Measurements from ENCODE around the gene CD6.
A peak's percentile ranks its signal among the peaks of the same experiment; 100 is the strongest.

CD6 gene

GRCh38 chr11:60928563-60929001, 42.9 kb upstream of the CD6 start:
- no CpG with 5 or more reads among the region's 20 CpGs for WGBS, 2 donors (ENCODE audit: extremely low coverage in 2 of 2, insufficient read length in 2 of 2, insufficient replicate concordance in 1 of 2)
- H3K36me3 ChIP-seq (replicated peaks in 1 of 2; ENCODE audit: control insufficient read depth in 2 of 2, insufficient read depth in 2 of 2, low read length in 2 of 2): peaks cover 51 to 74% of the 10 kb centered on the region in 2 donors
- H3K27me3 ChIP-seq (ENCODE audit: control insufficient read depth in 3 of 3, insufficient read depth in 3 of 3, low read depth in 1 of 3, low read length in 3 of 3): no peaks in the 10 kb centered on the region

GRCh38 chr11:60929764-60930163, 41.7 kb upstream of the CD6 start:
- no peak for DNase-seq (ENCODE audit: low spot score)
- Histone ChIP-seq H2BK15ac (ENCODE audit: low read length) (no peak overlapping the region), H3K4me2 (ENCODE audit: insufficient read depth, low read length, poor library complexity, severe bottlenecking) (no peak overlapping the region), H2BK120ac (ENCODE audit: low read depth, low read length) (no peak overlapping the region), H3K18ac (ENCODE audit: low read length) (no peak overlapping the region), H2AFZ (ENCODE audit: low read length) (no peak overlapping the region), H4K91ac (ENCODE audit: low read depth, low read length, poor library complexity) (no peak overlapping the region), H2AK5ac (ENCODE audit: low read depth, low read length) (no peak overlapping the region), H3K23ac (ENCODE audit: low read depth, low read length, poor library complexity) (no peak overlapping the region), H3K4me1 (ENCODE audit: control insufficient read depth in 2 of 2, insufficient read depth in 1 of 2, low read depth in 1 of 2, low read length in 2 of 2) (peaks cover 9 to 14% of the 10 kb centered on the region in 2 donors), H3K4ac (ENCODE audit: low read length) (no peak overlapping the region), H3K27ac (replicated peaks; ENCODE audit: low read length) (no peak overlapping the region), H3K27me3 (ENCODE audit: control insufficient read depth in 3 of 3, insufficient read depth in 3 of 3, low read depth in 1 of 3, low read length in 3 of 3) (no peaks in the 10 kb centered on the region), H3K14ac (ENCODE audit: low read length) (no peak overlapping the region), H2BK12ac (ENCODE audit: low read length) (no peak overlapping the region), H4K8ac (ENCODE audit: low read depth, low read length) (no peak overlapping the region), H3K36me3 (replicated peaks in 1 of 2; ENCODE audit: control insufficient read depth in 2 of 2, insufficient read depth in 2 of 2, low read length in 2 of 2) (peaks cover 57 to 84% of the 10 kb centered on the region in 2 donors), H2BK5ac (ENCODE audit: low read length) (no peak overlapping the region), H3K79me1 (ENCODE audit: low read depth, low read length) (peaks cover 12% of the 10 kb centered on the region), H3K9me3 (replicated peaks in 1 of 2; ENCODE audit: control insufficient read depth in 2 of 2, insufficient read depth in 1 of 2, low read depth in 1 of 2, low read length in 2 of 2) (no peaks in the 10 kb centered on the region), H3K4me3 (ENCODE audit: low read length in 2 of 2) (no peak overlapping the region), H3K9ac (ENCODE audit: low read depth, low read length, poor library complexity) (no peak overlapping the region)
- no CpG with 5 or more reads among the region's 4 CpGs for WGBS, 2 donors (ENCODE audit: extremely low coverage in 2 of 2, insufficient read length in 2 of 2, insufficient replicate concordance in 1 of 2)

More at GRCh38 chr11:60928563-60929001, 42.9 kb upstream of the CD6 start:
- Histone ChIP-seq H3K79me1 (ENCODE audit: low read depth, low read length) (peaks cover 11% of the 10 kb centered on the region), H2AK5ac (ENCODE audit: low read depth, low read length) (no peak overlapping the region), H3K9me3 (replicated peaks in 1 of 2; ENCODE audit: control insufficient read depth in 2 of 2, insufficient read depth in 1 of 2, low read depth in 1 of 2, low read length in 2 of 2) (no peaks in the 10 kb centered on the region), H2BK15ac (ENCODE audit: low read length) (no peak overlapping the region), H2BK5ac (ENCODE audit: low read length) (no peak overlapping the region), H3K4me3 (ENCODE audit: low read length in 2 of 2) (no peak overlapping the region), H3K18ac (ENCODE audit: low read length) (no peak overlapping the region), H4K8ac (ENCODE audit: low read depth, low read length) (no peak overlapping the region), H2BK12ac (ENCODE audit: low read length) (no peak overlapping the region), H3K4me2 (ENCODE audit: insufficient read depth, low read length, poor library complexity, severe bottlenecking) (no peak overlapping the region), H3K4me1 (ENCODE audit: control insufficient read depth in 2 of 2, insufficient read depth in 1 of 2, low read depth in 1 of 2, low read length in 2 of 2) (peaks cover 14 to 19% of the 10 kb centered on the region in 2 donors), H2BK120ac (ENCODE audit: low read depth, low read length) (no peak overlapping the region), H3K27ac (replicated peaks; ENCODE audit: low read length) (no peak overlapping the region), H3K9ac (ENCODE audit: low read depth, low read length, poor library complexity) (no peak overlapping the region), H3K14ac (ENCODE audit: low read length) (no peak overlapping the region), H4K91ac (ENCODE audit: low read depth, low read length, poor library complexity) (no peak overlapping the region), H3K23ac (ENCODE audit: low read depth, low read length, poor library complexity) (no peak overlapping the region), H2AFZ (ENCODE audit: low read length) (no peak overlapping the region), H3K4ac (ENCODE audit: low read length) (no peak overlapping the region)
- no peak for DNase-seq (ENCODE audit: low spot score)

- Histone ChIP-seq H2BK15ac (ENCODE audit: low read length) (no peak overlapping the region), H3K4me3 (ENCODE audit: low read length in 2 of 2) (no peak overlapping the region), H3K9ac (ENCODE audit: low read depth, low read length, poor library complexity) (no peak overlapping the region), H3K23ac (ENCODE audit: low read depth, low read length, poor library complexity) (no peak overlapping the region), H2BK5ac (ENCODE audit: low read length) (no peak overlapping the region), H3K36me3 (replicated peaks in 1 of 2; ENCODE audit: control insufficient read depth in 2 of 2, insufficient read depth in 2 of 2, low read length in 2 of 2) (peaks cover 58 to 90% of the 10 kb centered on the region in 2 donors), H3K14ac (ENCODE audit: low read length) (no peak overlapping the region), H3K18ac (ENCODE audit: low read length) (no peak overlapping the region), H2AFZ (ENCODE audit: low read length) (no peak overlapping the region), H3K9me3 (replicated peaks in 1 of 2; ENCODE audit: control insufficient read depth in 2 of 2, insufficient read depth in 1 of 2, low read depth in 1 of 2, low read length in 2 of 2) (no peaks in the 10 kb centered on the region), H2BK120ac (ENCODE audit: low read depth, low read length) (no peak overlapping the region), H3K4ac (ENCODE audit: low read length) (no peak overlapping the region), H4K91ac (ENCODE audit: low read depth, low read length, poor library complexity) (no peak overlapping the region), H2BK12ac (ENCODE audit: low read length) (no peak overlapping the region), H3K79me1 (ENCODE audit: low read depth, low read length) (peaks cover 12% of the 10 kb centered on the region), H4K8ac (ENCODE audit: low read depth, low read length) (no peak overlapping the region), H3K4me2 (ENCODE audit: insufficient read depth, low read length, poor library complexity, severe bottlenecking) (no peak overlapping the region), H3K27me3 (ENCODE audit: control insufficient read depth in 3 of 3, insufficient read depth in 3 of 3, low read depth in 1 of 3, low read length in 3 of 3) (no peaks in the 10 kb centered on the region), H3K27ac (replicated peaks; ENCODE audit: low read length) (no peak overlapping the region), H2AK5ac (ENCODE audit: low read depth, low read length) (no peak overlapping the region), H3K4me1 (ENCODE audit: control insufficient read depth in 2 of 2, insufficient read depth in 1 of 2, low read depth in 1 of 2, low read length in 2 of 2) (peaks cover 7 to 11% of the 10 kb centered on the region in 2 donors)
- no peak for DNase-seq (ENCODE audit: low spot score)
- WGBS, 2 donors (ENCODE audit: extremely low coverage in 2 of 2, insufficient read length in 2 of 2, insufficient replicate concordance in 1 of 2): no CpG with 5 or more reads among the region's 4 CpGs
These were observed 41.1 kb upstream of the CD6 start for GRCh38 chr11:60930394-60930793.

GRCh38 chr11:60931917-60932316, 39.6 kb upstream of the CD6 start:
- Histone ChIP-seq H3K18ac (ENCODE audit: low read length) (peak overlapping the region; percentile 45), H4K91ac (ENCODE audit: low read depth, low read length, poor library complexity) (no peak overlapping the region), H3K9ac (ENCODE audit: low read depth, low read length, poor library complexity) (no peak overlapping the region), H4K8ac (ENCODE audit: low read depth, low read length) (no peak overlapping the region), H3K27me3 (ENCODE audit: control insufficient read depth in 3 of 3, insufficient read depth in 3 of 3, low read depth in 1 of 3, low read length in 3 of 3) (no peaks in the 10 kb centered on the region), H2AK5ac (ENCODE audit: low read depth, low read length) (no peak overlapping the region), H3K4ac (ENCODE audit: low read length) (no peak overlapping the region), H2BK120ac (ENCODE audit: low read depth, low read length) (no peak overlapping the region), H3K4me1 (ENCODE audit: control insufficient read depth in 2 of 2, insufficient read depth in 1 of 2, low read depth in 1 of 2, low read length in 2 of 2) (peaks cover 2 to 5% of the 10 kb centered on the region in 2 donors), H3K14ac (ENCODE audit: low read length) (no peak overlapping the region), H3K36me3 (replicated peaks in 1 of 2; ENCODE audit: control insufficient read depth in 2 of 2, insufficient read depth in 2 of 2, low read length in 2 of 2) (peaks cover 63 to 98% of the 10 kb centered on the region in 2 donors), H3K4me3 (ENCODE audit: low read length in 2 of 2) (no peak overlapping the region), H2BK12ac (ENCODE audit: low read length) (no peak overlapping the region), H3K27ac (replicated peaks; ENCODE audit: low read length) (no peak overlapping the region), H2BK15ac (ENCODE audit: low read length) (no peak overlapping the region), H3K9me3 (replicated peaks in 1 of 2; ENCODE audit: control insufficient read depth in 2 of 2, insufficient read depth in 1 of 2, low read depth in 1 of 2, low read length in 2 of 2) (no peaks in the 10 kb centered on the region), H2BK5ac (ENCODE audit: low read length) (peak overlapping the region; percentile 26), H3K79me1 (ENCODE audit: low read depth, low read length) (peaks cover 7% of the 10 kb centered on the region), H3K4me2 (ENCODE audit: insufficient read depth, low read length, poor library complexity, severe bottlenecking) (no peak overlapping the region), H2AFZ (ENCODE audit: low read length) (no peak overlapping the region), H3K23ac (ENCODE audit: low read depth, low read length, poor library complexity) (no peak overlapping the region)
- no CpG with 5 or more reads among the region's 9 CpGs for WGBS, 2 donors (ENCODE audit: extremely low coverage in 2 of 2, insufficient read length in 2 of 2, insufficient replicate concordance in 1 of 2)
- DNase-seq (ENCODE audit: low spot score): no peak

Measured in neuronal stem cell (in vitro differentiated cells).